HL-60 (cell line): ENCODE measurements around the gene KDF1.

ENCODE experiments used
- DNase-seq, 2 experiments: peaks; one replicate each; pipeline ENCODE4 v3.0.0-alpha.2; 2010 to 2020; ENCODE audit warnings: low read depth in 1 of 2, low spot score in 1 of 2
- H3K27ac ChIP-seq: fragments of 250-450 bp; sonication (Bioruptor Pico); replicated peaks from 2 replicates; pipeline ENCODE4 v1.5.1; 2020; ENCODE audit warnings: mild to moderate bottlenecking, moderate library complexity
- H3K27me3 ChIP-seq: fragments of 250-450 bp; sonication (Bioruptor Pico); 2 replicates; pipeline ENCODE4 v1.5.1; 2021; ENCODE audit warnings: mild to moderate bottlenecking, moderate library complexity; ENCODE audit not compliant: insufficient read depth, poor library complexity, severe bottlenecking
- H3K4me3 ChIP-seq: replicated peaks from 2 replicates; pipeline ENCODE4 v1.5.1; 2011; ENCODE audit warnings: mild to moderate bottlenecking, control low read depth, low read length; ENCODE audit not compliant: insufficient read depth
- CTCF ChIP-seq: IDR thresholded peaks from one replicate; pipeline ENCODE4 v1.5.1; 2011; ENCODE audit warnings: low read length, control low read depth, inconsistent platforms; ENCODE audit not compliant: insufficient read depth
- GABPA ChIP-seq: IDR thresholded peaks from 2 replicates; pipeline ENCODE4 v1.6.1; 2012; ENCODE audit warnings: low read depth
- POLR2AphosphoS5 ChIP-seq: IDR thresholded peaks from 2 replicates; pipeline ENCODE4 v1.6.1; 2012; ENCODE audit warnings: low read depth
- REST ChIP-seq: IDR thresholded peaks from 2 replicates; pipeline ENCODE4 v1.6.1; 2012; ENCODE audit warnings: low read depth; ENCODE audit not compliant: insufficient replicate concordance
- SPI1 ChIP-seq: IDR thresholded peaks from 2 replicates; pipeline ENCODE4 v1.6.1; 2012; ENCODE audit warnings: low read depth, mild to moderate bottlenecking, borderline replicate concordance

The KDF1 gene

GRCh38 chr1:26965213-26965612 lies 4.9 kb upstream of the KDF1 start:
- TF ChIP-seq SPI1 (no peak), REST (no peak), POLR2AphosphoS5 (no peak), GABPA (no peak), CTCF (no peak)
- H3K4me3 ChIP-seq = no peak overlapping the region
- no peak overlapping the region for H3K27ac ChIP-seq
- no peak for DNase-seq
- peaks cover 18% of the 10 kb centered on the region for H3K27me3 ChIP-seq

- Histone ChIP-seq H3K27me3 (peaks cover 27% of the 10 kb centered on the region), H3K27ac (no peak overlapping the region), H3K4me3 (no peak overlapping the region)
- peak in 1 of 2 experiments; percentile 52 for DNase-seq
- TF ChIP-seq SPI1 (no peak), REST (no peak), POLR2AphosphoS5 (no peak), CTCF (no peak), GABPA (no peak)
Observed at GRCh38 chr1:26961826-26962225, 1.6 kb upstream of the KDF1 start.

GRCh38 chr1:26960625-26960966 lies 328 bp upstream of the KDF1 start:
- Histone ChIP-seq H3K27me3 (peaks cover 24% of the 10 kb centered on the region), H3K4me3 (no peak overlapping the region; the same call in 1 of the 2 replicates), H3K27ac (no peak overlapping the region)
- TF ChIP-seq SPI1 (no peak), POLR2AphosphoS5 (no peak), REST (no peak)
- DNase-seq = no peak

- TF ChIP-seq REST = no peak
- no peak for TF ChIP-seq CTCF
- DNase-seq = no peak
- Histone ChIP-seq H3K4me3 (peak overlapping the region; percentile 58), H3K27me3 (peaks cover 24% of the 10 kb centered on the region), H3K27ac (no peak overlapping the region)
Observed at GRCh38 chr1:26959270-26959669, 998 bp downstream of the KDF1 start.
